Measurements from ENCODE around the gene RNF182.
"Not testable (repeated sequence)": the region's sequence is repeated elsewhere in the genome, so short reads cannot be mapped to it uniquely, and the experiment has no call there.

Gene RNF182

DNA sequence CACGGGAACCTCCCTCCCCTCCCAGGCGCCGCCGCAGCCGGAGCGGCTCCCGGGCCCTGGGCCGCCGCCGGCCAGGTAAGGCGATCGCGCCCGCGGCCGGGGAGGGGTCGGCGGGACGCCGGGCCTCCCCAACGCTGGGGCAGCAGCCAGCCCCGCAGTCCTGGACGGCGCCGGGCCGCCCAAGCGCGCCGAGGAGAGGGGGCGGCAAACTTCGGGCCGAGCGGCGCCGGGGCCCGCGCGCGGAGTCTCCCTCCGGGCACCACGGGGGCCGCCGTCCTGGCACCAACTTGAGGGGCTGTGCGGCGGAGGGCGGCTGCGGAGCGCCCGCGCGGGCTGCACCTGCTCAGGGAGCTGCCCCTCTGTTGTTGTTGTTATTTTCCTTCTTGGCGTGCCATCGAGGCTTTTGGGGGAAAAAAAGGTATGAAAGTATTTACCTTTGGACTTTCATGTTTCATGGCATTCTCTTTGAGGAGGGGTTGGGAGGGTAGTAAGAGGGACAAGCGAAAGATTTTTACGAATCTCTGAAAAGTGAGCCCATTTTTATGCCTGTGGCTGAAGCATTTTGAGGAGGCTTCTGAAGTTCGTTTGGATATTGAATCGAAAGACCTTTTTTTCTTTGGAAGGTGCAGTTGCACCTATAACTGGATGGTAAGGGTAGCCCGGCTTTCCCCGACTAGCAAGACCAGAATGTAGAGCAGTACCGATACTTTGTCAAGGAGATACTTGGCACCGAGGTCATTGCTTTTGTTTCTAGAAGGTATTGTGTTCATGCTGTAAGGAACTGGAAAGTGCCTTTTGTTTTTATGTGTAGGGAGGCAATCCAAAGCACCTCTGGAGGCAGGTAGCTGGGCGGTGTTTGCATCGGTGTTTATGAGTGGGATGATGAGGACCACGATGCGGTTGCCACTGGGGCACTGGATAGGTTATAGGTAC, at the start of gene RNF182:
TSS of gene RNF182 (plus strand) at position 4 of the 933 bp plus-strand sequence. CDS start 52,168 bp downstream, outside the sequence.
- peak; percentile 57 for DNase-seq

DNA sequence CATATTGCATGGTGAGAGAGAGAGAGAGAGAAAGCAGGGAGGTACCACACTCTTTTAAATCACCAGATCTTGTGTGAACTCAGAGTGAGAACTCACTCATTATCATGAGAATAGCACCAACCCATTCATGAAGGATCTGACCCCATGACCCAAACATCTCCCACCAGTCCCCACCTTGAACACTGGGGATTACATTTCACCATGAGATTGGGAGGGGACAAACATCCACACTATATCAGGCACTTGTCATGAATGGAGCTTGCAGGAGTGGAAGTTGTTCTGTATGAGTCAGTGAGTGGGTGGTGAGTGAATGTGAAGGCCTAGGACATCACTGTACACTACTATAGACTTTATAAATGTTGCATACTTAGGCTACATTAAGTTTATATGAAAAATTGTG, 47.7 kb upstream of the RNF182 start:
- DNase-seq = no peak

- not testable (repeated sequence) for DNase-seq
These were observed 44.6 kb upstream of the RNF182 start for GRCh38 chr6:13880061-13880663.

- DNase-seq = no peak
These were observed 43.1 kb upstream of the RNF182 start for GRCh38 chr6:13881621-13882165.

GRCh38 chr6:13883966-13884365, 40.8 kb upstream of the RNF182 start:
- no peak for DNase-seq

GRCh38 chr6:13884397-13884796, 40.4 kb upstream of the RNF182 start:
- DNase-seq = no peak

DNA sequence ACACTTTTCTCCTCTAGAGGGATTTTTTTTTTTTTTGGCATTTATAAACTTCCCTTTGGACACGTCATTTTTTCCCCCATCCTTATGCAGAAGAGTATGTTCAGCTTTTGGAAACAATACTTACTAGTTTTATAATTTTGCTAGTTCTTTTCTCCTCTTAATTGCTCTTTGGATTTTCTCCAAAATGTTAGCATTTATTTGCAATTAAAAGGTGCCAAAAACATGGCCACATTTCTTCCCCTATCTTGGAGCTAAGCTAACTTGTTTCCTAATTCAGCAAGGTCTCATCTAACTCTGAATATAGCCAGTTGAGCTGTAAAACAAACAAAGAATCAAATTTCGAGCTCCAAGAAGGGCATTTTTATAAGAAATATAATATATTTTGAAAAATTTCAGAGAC, 39.2 kb upstream of the RNF182 start:
- DNase-seq = no peak

DNA sequence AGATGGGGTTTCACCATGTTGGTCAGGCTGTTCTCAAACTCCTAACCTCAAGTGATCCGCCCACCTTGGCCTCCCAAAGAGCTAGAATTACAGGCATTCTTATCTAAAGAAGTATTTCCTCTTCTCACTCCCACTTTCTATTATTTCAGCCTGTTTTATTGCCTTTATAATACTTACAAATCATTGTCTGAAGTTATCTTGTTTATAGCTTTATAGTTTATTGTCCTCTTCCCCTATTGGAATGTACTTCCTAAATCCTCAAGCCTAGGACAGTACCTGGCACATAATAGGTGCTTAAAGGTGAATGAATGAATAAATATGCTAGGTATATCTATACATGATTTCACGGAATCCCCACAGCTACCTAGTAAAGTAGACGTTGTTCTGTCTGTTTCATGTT, 37.8 kb upstream of the RNF182 start:
- no peak for DNase-seq

DNA sequence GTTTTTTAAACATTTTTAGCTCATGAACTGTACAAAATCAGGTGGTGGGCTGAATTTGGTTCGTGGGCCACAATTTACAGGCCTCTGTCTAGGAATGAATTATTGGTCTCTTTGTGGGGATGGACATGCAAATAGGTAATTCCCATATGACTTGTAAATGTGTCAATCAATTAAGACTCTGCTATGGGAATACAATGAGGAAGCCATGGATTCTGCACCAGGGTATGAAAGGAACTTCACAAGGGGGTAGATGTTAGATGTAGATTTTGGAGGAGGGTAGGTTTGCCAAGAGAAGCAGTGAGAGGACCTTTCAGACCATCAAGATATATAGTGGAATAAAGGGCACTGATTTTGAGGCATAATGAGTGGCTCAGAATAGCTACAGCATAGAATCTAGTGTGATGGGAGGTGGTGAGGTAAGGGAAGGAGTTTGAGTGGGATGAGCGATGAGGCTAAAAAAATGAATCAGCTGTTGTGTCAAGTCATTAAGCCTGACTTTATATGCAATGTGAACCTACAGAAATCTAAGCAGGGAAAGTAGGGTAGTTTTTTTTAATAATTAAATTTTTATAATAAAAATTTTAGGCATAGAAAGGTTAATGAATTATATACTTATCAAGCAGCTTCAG, 32.6 kb upstream of the RNF182 start:
- DNase-seq = no peak

DNA sequence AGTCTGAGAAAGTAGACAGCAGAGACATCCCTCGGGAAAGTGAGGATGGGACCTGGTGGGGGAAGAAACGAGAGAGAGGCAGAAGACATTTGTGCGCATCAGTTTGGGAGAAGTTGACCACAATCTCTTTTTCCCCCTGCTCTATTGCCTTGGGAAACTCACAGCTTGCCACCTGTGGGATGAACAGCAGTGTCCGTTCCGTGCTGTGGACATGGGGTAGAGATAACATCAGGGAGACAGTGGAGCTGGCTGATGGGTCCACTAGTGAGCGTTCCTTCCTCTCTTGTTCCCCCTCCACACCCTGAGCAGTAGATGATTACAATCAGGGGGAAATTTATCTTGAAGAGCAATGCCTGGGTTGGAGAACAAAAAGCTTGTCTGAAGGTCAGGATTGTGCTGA, 21.8 kb upstream of the RNF182 start:
- no peak for DNase-seq

- DNase-seq = no peak
These were observed 21.4 kb upstream of the RNF182 start for GRCh38 chr6:13903364-13903763.

DNA sequence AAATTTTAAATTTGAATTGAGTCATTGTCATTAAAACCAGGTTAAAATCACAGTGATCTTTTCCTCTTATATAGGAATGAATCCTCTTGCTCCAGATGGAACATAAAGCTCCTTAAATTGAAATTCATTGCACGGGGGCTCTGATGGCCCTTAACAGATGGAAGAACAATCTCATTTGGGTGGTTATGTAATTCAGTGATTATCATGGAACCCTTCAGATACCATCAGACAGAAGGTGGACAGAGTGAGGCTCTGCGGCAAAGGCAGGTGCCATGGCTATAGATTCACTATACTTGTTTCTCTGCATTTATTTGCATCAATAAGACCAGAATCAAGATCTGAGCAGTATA, 17.8 kb upstream of the RNF182 start:
- no peak for DNase-seq

DNA sequence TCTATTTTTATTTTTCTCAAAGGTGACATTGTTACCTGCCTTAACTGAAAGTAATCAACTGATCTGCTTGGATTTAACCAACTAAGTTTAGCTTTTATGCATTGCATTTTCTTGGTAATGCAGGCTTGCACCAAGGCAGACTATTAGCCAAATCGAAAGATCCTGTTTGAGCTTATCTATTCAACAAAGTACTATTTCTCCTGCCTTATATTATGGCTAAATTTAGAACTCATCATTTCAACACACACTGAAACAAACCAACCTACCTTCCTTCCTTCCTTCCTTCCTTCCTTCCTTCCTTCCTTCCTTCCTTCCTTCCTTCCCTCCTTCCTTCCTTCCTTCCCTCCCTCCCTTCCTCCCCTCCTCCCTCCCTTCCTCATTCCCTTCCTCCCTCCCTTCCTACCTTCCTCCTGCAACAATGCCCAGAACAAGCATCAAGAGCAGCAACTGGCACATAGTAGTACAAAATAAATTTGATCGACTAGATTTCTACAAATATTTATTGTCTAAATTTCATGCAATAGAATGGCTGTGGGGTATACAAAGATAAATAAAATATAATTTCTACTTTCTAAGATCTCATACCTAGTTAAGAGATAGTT, 17.0 kb upstream of the RNF182 start:
- DNase-seq = no peak

DNA sequence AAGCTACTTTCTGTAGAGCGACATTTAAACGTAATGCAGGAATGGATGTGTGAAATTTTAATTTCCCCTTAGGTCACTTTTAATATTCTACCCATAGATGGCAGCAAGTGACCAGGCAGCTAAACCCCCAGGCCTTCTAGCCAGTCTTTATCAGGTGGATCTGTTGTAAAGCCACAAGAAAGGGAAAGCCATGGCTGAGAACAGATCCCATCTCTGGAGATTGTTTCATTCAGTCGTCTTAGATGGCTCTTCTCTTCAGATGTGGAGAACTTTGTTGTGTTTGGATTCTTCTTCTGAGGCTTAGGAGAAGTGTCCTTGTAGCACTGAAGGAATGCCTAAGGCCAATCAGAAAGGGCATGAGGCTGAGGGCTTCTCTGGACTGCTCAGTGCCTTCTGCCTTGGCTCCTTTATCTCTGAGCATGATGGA, 15.8 kb upstream of the RNF182 start:
- DNase-seq = peak; percentile 81

DNA sequence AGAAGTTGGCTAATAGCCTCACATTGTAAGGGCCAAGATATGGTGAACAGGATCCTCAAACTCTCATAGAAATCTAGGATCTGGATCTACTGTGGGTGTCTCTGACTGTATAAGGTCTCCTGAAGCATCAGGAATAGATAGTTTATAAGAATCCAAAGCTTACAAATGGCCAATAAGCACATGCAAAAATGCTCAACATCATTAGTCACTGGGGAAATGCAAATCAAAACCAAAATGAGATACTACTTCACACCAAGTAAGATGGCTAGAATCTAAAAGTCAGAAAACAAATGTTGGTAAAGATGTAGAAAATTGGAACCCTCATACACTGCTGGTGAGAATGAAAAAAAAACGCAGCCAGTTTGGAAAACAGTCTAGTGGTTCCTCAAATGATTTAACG, 14.3 kb upstream of the RNF182 start:
- no peak for DNase-seq

DNA sequence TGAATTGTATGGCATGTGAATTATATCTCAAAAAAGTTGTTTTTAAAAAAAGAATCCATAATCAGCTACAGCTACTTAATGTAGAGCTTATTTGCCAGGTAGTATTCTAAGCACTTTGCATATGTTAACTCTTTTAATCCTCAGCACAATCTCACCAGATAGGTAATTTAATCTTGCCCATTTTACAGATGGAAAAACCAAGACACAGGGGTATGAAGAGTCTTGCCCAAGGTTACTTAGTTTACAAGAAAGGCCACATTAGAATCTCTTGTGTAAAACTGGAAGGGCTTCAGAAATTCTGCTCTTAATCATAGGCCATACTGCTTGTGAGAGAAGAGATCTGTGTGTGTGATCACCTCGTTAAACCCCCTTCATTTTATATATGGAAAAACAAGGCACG, 13.4 kb upstream of the RNF182 start:
- no peak for DNase-seq

- peak; percentile 26 for DNase-seq
These were observed 11.3 kb upstream of the RNF182 start for GRCh38 chr6:13913226-13914001.

DNA sequence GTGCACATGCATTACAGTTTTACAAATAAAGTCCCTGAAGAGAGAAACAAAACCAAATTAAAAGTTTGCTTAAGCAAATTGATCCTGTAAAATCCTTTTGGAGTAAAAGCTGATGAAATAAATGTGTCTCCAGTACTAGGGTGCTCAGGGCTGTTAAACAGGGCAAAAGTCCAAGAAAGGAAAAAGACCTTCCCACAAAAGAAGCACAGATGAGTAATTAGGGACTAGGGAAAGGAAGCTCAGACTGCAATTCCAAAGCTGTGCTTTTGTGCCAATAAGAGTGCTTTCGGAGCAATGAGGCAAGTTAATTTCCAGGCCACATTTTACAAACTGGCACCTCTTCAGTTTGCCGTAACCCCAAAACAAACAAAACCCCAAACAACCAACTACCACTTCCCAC, 10.4 kb upstream of the RNF182 start:
- no peak for DNase-seq

GRCh38 chr6:13915561-13916229, 9.1 kb upstream of the RNF182 start:
- no peak for DNase-seq

- peak; percentile 10 for DNase-seq
These were observed 8.4 kb upstream of the RNF182 start for GRCh38 chr6:13916230-13916944.

DNA sequence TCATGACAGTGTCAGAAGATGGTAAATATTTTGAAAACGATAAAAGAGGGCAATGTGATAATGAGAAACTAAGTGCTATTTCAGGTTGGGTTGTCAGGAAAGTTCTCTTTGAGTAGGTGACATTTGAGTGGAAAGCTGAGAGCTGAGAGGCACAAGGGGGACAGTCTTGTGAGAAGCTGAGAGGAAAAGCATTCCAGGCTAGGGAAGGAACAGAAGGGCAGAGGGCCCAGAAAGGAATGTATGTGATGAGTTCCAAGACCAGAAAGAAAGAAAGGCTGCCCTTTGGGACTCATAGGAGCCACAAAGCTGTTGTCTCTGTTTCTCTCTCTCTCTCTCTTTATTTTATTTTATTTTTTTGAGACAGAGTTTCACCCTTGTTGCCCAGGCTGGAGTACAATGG, 7.6 kb upstream of the RNF182 start:
- DNase-seq = no peak
